Neuronal stem cell (in vitro differentiated cells): ENCODE measurements around the gene HAND2.
A peak's percentile ranks its signal among the peaks of the same experiment; 100 is the strongest.

Experiments
- DNase-seq: peaks from one replicate; pipeline ENCODE4 v3.0.0-alpha.2; 2013; ENCODE audit warnings: low spot score
- H2AFZ ChIP-seq: one replicate; pipeline ENCODE4 v1.6.1; 2013; ENCODE audit warnings: mild to moderate bottlenecking, low read length, inconsistent platforms
- H2AK5ac ChIP-seq: 2 replicates; pipeline ENCODE4 v1.6.1; 2013; ENCODE audit warnings: low read depth, mild to moderate bottlenecking, inconsistent platforms, low read length, moderate library complexity, mixed read lengths
- H2BK120ac ChIP-seq: 2 replicates; pipeline ENCODE4 v1.6.1; 2013; ENCODE audit warnings: low read depth, mild to moderate bottlenecking, inconsistent platforms, low read length, moderate library complexity, mixed read lengths
- H2BK12ac ChIP-seq: one replicate; pipeline ENCODE4 v1.6.1; 2013; ENCODE audit warnings: low read length, inconsistent platforms
- H2BK15ac ChIP-seq: 2 replicates; pipeline ENCODE4 v1.6.1; 2013; ENCODE audit warnings: mild to moderate bottlenecking, low read length, inconsistent platforms, mixed read lengths
- H2BK5ac ChIP-seq: one replicate; pipeline ENCODE4 v1.6.1; 2013; ENCODE audit warnings: inconsistent platforms, mild to moderate bottlenecking, low read length, moderate library complexity
- H3K14ac ChIP-seq: one replicate; pipeline ENCODE4 v1.6.1; 2013; ENCODE audit warnings: low read length, inconsistent platforms
- H3K18ac ChIP-seq: 2 replicates; pipeline ENCODE4 v1.6.1; 2013; ENCODE audit warnings: low read length, inconsistent platforms
- H3K23ac ChIP-seq: 2 replicates; pipeline ENCODE4 v1.6.1; 2013; ENCODE audit warnings: low read depth, mild to moderate bottlenecking, mixed read lengths, low read length, inconsistent platforms; ENCODE audit not compliant: poor library complexity
- H3K27ac ChIP-seq: replicated peaks from 3 replicates; pipeline ENCODE4 v1.5.1; 2013; ENCODE audit warnings: low read length, inconsistent platforms
- H3K27me3 ChIP-seq, 3 experiments: 2 replicates each; pipeline ENCODE4 v1.6.1; 2013; ENCODE audit warnings: low read length in 3 of 3, mild to moderate bottlenecking in 2 of 3, inconsistent platforms in 1 of 3, low read depth in 1 of 3, mixed read lengths in 1 of 3, moderate library complexity in 1 of 3; ENCODE audit not compliant: control insufficient read depth in 3 of 3, insufficient read depth in 3 of 3
- H3K36me3 ChIP-seq, 2 donors: replicated peaks in 1 of 2; 2 replicates each; pipeline ENCODE4 v1.6.1; 2013; ENCODE audit warnings: low read length in 2 of 2; ENCODE audit not compliant: control insufficient read depth in 2 of 2, insufficient read depth in 2 of 2
- H3K4ac ChIP-seq: 2 replicates; pipeline ENCODE4 v1.6.1; 2013; ENCODE audit warnings: inconsistent platforms, mild to moderate bottlenecking, low read length, moderate library complexity
- H3K4me1 ChIP-seq, 2 donors: 1 replicate in 1 of 2; 2 replicates in 1 of 2; pipeline ENCODE4 v1.6.1; 2013; ENCODE audit warnings: low read length in 2 of 2, low read depth in 1 of 2; ENCODE audit not compliant: control insufficient read depth in 2 of 2, insufficient read depth in 1 of 2
- H3K4me2 ChIP-seq: one replicate; pipeline ENCODE4 v1.6.1; 2013; ENCODE audit warnings: mild to moderate bottlenecking, low read length, inconsistent platforms; ENCODE audit not compliant: insufficient read depth, poor library complexity, severe bottlenecking
- H3K4me3 ChIP-seq, 2 donors: 2 replicates each; pipeline ENCODE4 v1.5.1; 2013; ENCODE audit warnings: low read length in 2 of 2, mild to moderate bottlenecking in 2 of 2, inconsistent platforms in 1 of 2, moderate library complexity in 1 of 2
- H3K79me1 ChIP-seq: one replicate; pipeline ENCODE4 v1.6.1; 2013; ENCODE audit warnings: low read depth, mild to moderate bottlenecking, inconsistent platforms, low read length, moderate library complexity
- H3K9ac ChIP-seq: one replicate; pipeline ENCODE4 v1.6.1; 2013; ENCODE audit warnings: mild to moderate bottlenecking, low read depth, low read length, inconsistent platforms; ENCODE audit not compliant: poor library complexity
- H3K9me3 ChIP-seq, 2 donors: replicated peaks in 1 of 2; 2 replicates each; pipeline versions ENCODE3 to v1.6.1; 2013; ENCODE audit warnings: low read length in 2 of 2, mild to moderate bottlenecking in 2 of 2, inconsistent platforms in 1 of 2, low read depth in 1 of 2, mixed read lengths in 1 of 2, moderate library complexity in 1 of 2; ENCODE audit not compliant: control insufficient read depth in 2 of 2, insufficient read depth in 1 of 2
- H4K8ac ChIP-seq: one replicate; pipeline ENCODE4 v1.6.1; 2013; ENCODE audit warnings: low read depth, mild to moderate bottlenecking, inconsistent platforms, low read length, moderate library complexity
- H4K91ac ChIP-seq: one replicate; pipeline ENCODE4 v1.6.1; 2013; ENCODE audit warnings: low read length, low read depth, mild to moderate bottlenecking, inconsistent platforms; ENCODE audit not compliant: poor library complexity
- WGBS, 2 donors: extraction: QIAGEN DNeasy Blood & Tissue Kit; methylation state at CpG; one replicate each; pipeline ENCODE4 v1.1.7; 2013; ENCODE audit warnings: missing lambda C conversion rate in 2 of 2, mixed read lengths in 1 of 2; ENCODE audit not compliant: insufficient read length in 2 of 2, insufficient replicate concordance in 1 of 2; ENCODE audit errors: extremely low coverage in 2 of 2; 5-methylcytosine and 5-hydroxymethylcytosine counted together

HAND2 gene

GRCh38 chr4:173503330-173504180, 26.5 kb downstream of the HAND2 start:
- Histone ChIP-seq H3K27ac (no peak overlapping the region), H2BK120ac (no peak overlapping the region), H2AK5ac (no peak overlapping the region), H3K14ac (no peak overlapping the region), H3K9me3 (peaks cover 14 to 16% of the 10 kb centered on the region in 2 donors), H2BK5ac (no peak overlapping the region), H3K79me1 (no peaks in the 10 kb centered on the region), H2AFZ (no peak overlapping the region), H3K4me1 (peaks cover 0 to 8% of the 10 kb centered on the region in 2 donors), H3K9ac (no peak overlapping the region), H2BK12ac (no peak overlapping the region), H3K4me3 (no peak overlapping the region), H2BK15ac (no peak overlapping the region), H4K91ac (no peak overlapping the region), H3K18ac (no peak overlapping the region), H3K23ac (no peak overlapping the region), H3K27me3 (peaks cover 50 to 97% (median 95%) of the 10 kb centered on the region in 3 experiments), H4K8ac (no peak overlapping the region), H3K36me3 (no peaks in the 10 kb centered on the region), H3K4ac (no peak overlapping the region), H3K4me2 (no peak overlapping the region)
- WGBS, 2 donors = no CpG with 5 or more reads among the region's 13 CpGs
- DNase-seq = no peak

- Histone ChIP-seq H3K18ac (no peak overlapping the region), H3K9me3 (peaks cover 3 to 14% of the 10 kb centered on the region in 2 donors), H3K4me3 (no peak overlapping the region), H4K8ac (no peak overlapping the region), H2BK5ac (no peak overlapping the region), H3K4me2 (no peak overlapping the region), H3K27ac (no peak overlapping the region), H4K91ac (no peak overlapping the region), H2BK12ac (no peak overlapping the region), H2BK120ac (no peak overlapping the region), H3K79me1 (no peaks in the 10 kb centered on the region), H2AFZ (no peak overlapping the region), H2BK15ac (no peak overlapping the region), H3K36me3 (no peaks in the 10 kb centered on the region), H3K9ac (no peak overlapping the region), H3K23ac (no peak overlapping the region), H3K4ac (no peak overlapping the region), H2AK5ac (no peak overlapping the region), H3K14ac (no peak overlapping the region), H3K27me3 (peaks cover 42 to 90% (median 87%) of the 10 kb centered on the region in 3 experiments), H3K4me1 (peaks cover 0 to 8% of the 10 kb centered on the region in 2 donors)
- no peak for DNase-seq
- WGBS, 2 donors = no CpG with 5 or more reads among the region's 5 CpGs
Observed at GRCh38 chr4:173502282-173502681, 27.7 kb downstream of the HAND2 start.

- WGBS, 2 donors = no CpG with 5 or more reads among the region's 21 CpGs
- H2BK5ac ChIP-seq = no peak overlapping the region
- peaks cover 37 to 84% (median 82%) of the 10 kb centered on the region in 3 experiments for H3K27me3 ChIP-seq
Observed at GRCh38 chr4:173501592-173502150, 28.4 kb downstream of the HAND2 start.

More at GRCh38 chr4:173501592-173502150, 28.4 kb downstream of the HAND2 start:
- H3K23ac ChIP-seq = no peak overlapping the region
- peak overlapping the region; percentile 65 for H3K4me2 ChIP-seq
- no peak overlapping the region for H3K9ac ChIP-seq
- H3K9me3 ChIP-seq = peaks cover 3 to 11% of the 10 kb centered on the region in 2 donors
- H3K79me1 ChIP-seq = no peaks in the 10 kb centered on the region
- H4K8ac ChIP-seq = no peak overlapping the region
- H3K4me3 ChIP-seq = no peak overlapping the region
- no peak overlapping the region for H3K27ac ChIP-seq
- H3K18ac ChIP-seq = no peak overlapping the region
- peak overlapping the region; percentile 17 for H2AK5ac ChIP-seq
- no peaks in the 10 kb centered on the region for H3K36me3 ChIP-seq
- H2BK120ac ChIP-seq = no peak overlapping the region
- DNase-seq = no peak
- no peak overlapping the region for H4K91ac ChIP-seq
- no peak overlapping the region for H3K4ac ChIP-seq
- H2BK15ac ChIP-seq = no peak overlapping the region
- H3K14ac ChIP-seq = no peak overlapping the region
- H3K4me1 ChIP-seq = peaks cover 0 to 6% of the 10 kb centered on the region in 2 donors
- no peak overlapping the region for H2AFZ ChIP-seq
- no peak overlapping the region for H2BK12ac ChIP-seq
